Osteoblast (primary cell): Measurements from ENCODE around the gene HSP90AB1. TPM values are rescaled to one million over a fixed set of nuclear protein-coding genes. Genes with fewer than 3 reads are reported as not detected.
A peak's percentile ranks its signal among the peaks of the same experiment; 100 is the strongest.

Experiments
- DNase-seq: peaks from one replicate; pipeline ENCODE4 v3.0.0; 2011; ENCODE audit warnings: low spot score, mixed read lengths; ENCODE audit not compliant: insufficient read length; ENCODE audit errors: missing footprints
- H2AFZ ChIP-seq: 2 replicates; pipeline ENCODE4 v1.6.0; 2011; ENCODE audit warnings: mild to moderate bottlenecking, low read length
- H3K27ac ChIP-seq: 2 replicates; pipeline ENCODE4 v1.5.1; 2011; ENCODE audit warnings: mild to moderate bottlenecking, low read depth, low read length, moderate library complexity
- H3K27me3 ChIP-seq: 2 replicates; pipeline ENCODE4 v1.6.0; 2012; ENCODE audit warnings: mild to moderate bottlenecking, control low read depth, inconsistent platforms, low read length, moderate library complexity; ENCODE audit not compliant: insufficient read depth
- H3K36me3 ChIP-seq: 2 replicates; pipeline ENCODE4 v1.5.1; 2011; ENCODE audit warnings: mild to moderate bottlenecking, low read length, control low read depth, moderate library complexity; ENCODE audit not compliant: insufficient read depth
- H3K4me1 ChIP-seq: 2 replicates; pipeline ENCODE4 v1.5.1; 2011; ENCODE audit warnings: mild to moderate bottlenecking, low read length, control low read depth, moderate library complexity; ENCODE audit not compliant: insufficient read depth
- H3K4me2 ChIP-seq: 2 replicates; pipeline ENCODE4 v1.6.0; 2011; ENCODE audit warnings: mild to moderate bottlenecking, low read length; ENCODE audit not compliant: insufficient read depth
- H3K4me3 ChIP-seq: fragments of 200-600 bp; sonication (generic); 3 replicates; pipeline ENCODE4 v1.5.1; 2012; ENCODE audit warnings: mild to moderate bottlenecking, low read length, inconsistent platforms; ENCODE audit not compliant: insufficient read depth
- H3K79me2 ChIP-seq: 2 replicates; pipeline ENCODE4 v1.6.0; 2012; ENCODE audit warnings: mild to moderate bottlenecking, low read length, control low read depth, inconsistent platforms; ENCODE audit not compliant: insufficient read depth
- H3K9me3 ChIP-seq: 2 replicates; pipeline ENCODE4 v1.5.1; 2011; ENCODE audit warnings: low read depth, low read length, control low read depth
- H4K20me1 ChIP-seq: 2 replicates; pipeline ENCODE4 v1.6.0; 2012; ENCODE audit warnings: mild to moderate bottlenecking, low read length, control low read depth; ENCODE audit not compliant: insufficient read depth
- CTCF ChIP-seq: IDR thresholded peaks from 2 replicates; pipeline ENCODE4 v1.5.1; 2011; ENCODE audit warnings: mild to moderate bottlenecking, low read depth, low read length, moderate library complexity; ENCODE audit errors: extremely low read depth
- total RNA-seq: library from RNA; depleted of rRNA; stranded (reverse); fragments of >200 nt; gene quantifications from 2 replicates; pipeline ENCODE4 v1.2.3, GENCODE V29; 2012

HSP90AB1 gene
- total RNA-seq, 1 donor, result 702 TPM

GRCh38 chr6:44220913-44221290, 26.0 kb upstream of the HSP90AB1 start:
- Histone ChIP-seq H3K9me3 (no peaks in the 10 kb centered on the region), H3K27me3 (no peaks in the 10 kb centered on the region), H4K20me1 (no peaks in the 10 kb centered on the region), H3K36me3 (no peaks in the 10 kb centered on the region), H3K4me3 (no peak overlapping the region), H3K4me1 (peaks cover 39% of the 10 kb centered on the region), H3K27ac (no peak overlapping the region), H3K79me2 (peaks cover 11% of the 10 kb centered on the region), H3K4me2 (no peak overlapping the region), H2AFZ (peak overlapping the region; percentile 73)
- no peak for DNase-seq
- no peak for TF ChIP-seq CTCF

- no peak overlapping the region for H3K27ac ChIP-seq
These were observed 25.5 kb upstream of the HSP90AB1 start for GRCh38 chr6:44221291-44221960.

DNA sequence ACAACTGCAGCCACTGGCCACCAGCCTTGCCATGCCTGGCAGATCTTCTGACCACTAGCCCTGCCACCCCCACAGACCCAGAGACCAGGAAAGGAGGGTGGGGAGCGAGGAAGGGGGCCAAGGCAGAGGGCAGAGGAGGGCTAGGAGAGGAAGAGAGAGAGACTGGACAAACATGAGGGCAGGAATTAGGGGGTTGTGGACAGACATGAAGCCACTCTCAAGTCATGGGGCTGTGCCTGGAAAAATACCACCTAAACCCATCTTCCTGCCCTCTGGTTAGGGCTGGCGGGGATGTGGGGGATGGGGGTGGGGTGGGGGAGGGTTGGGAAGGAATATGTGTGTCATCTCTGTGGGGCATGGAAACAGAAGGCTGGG, 25.0 kb upstream of the HSP90AB1 start:
- H3K27ac ChIP-seq, result no peak overlapping the region

More at GRCh38 chr6:44221291-44221960, 25.5 kb upstream of the HSP90AB1 start:
- Histone ChIP-seq H3K4me3 (peak overlapping the region; percentile 47), H3K79me2 (peaks cover 16% of the 10 kb centered on the region), H3K9me3 (no peaks in the 10 kb centered on the region), H3K27me3 (no peaks in the 10 kb centered on the region), H3K4me2 (peak overlapping the region; percentile 64), H2AFZ (peak overlapping the region; percentile 73), H3K4me1 (peaks cover 40% of the 10 kb centered on the region), H4K20me1 (no peaks in the 10 kb centered on the region), H3K36me3 (no peaks in the 10 kb centered on the region)
- peak; percentile 99 for DNase-seq
- TF ChIP-seq CTCF, result peak; percentile 89

More for the DNA sequence above, 25.0 kb upstream of the HSP90AB1 start:
- Histone ChIP-seq H3K4me1 (peaks cover 42% of the 10 kb centered on the region), H3K27me3 (no peaks in the 10 kb centered on the region), H3K4me3 (peak overlapping the region; percentile 47), H3K79me2 (peaks cover 20% of the 10 kb centered on the region), H3K4me2 (peak overlapping the region; percentile 64), H2AFZ (peak overlapping the region; percentile 35), H3K9me3 (no peaks in the 10 kb centered on the region), H4K20me1 (no peaks in the 10 kb centered on the region), H3K36me3 (no peaks in the 10 kb centered on the region)
- no peak for TF ChIP-seq CTCF
- peak; percentile 88 for DNase-seq
